Neuronal stem cell (in vitro differentiated cells): ENCODE data around the gene CHGA.

Experiments
- DNase-seq: peaks from one replicate; pipeline ENCODE4 v3.0.0-alpha.2; 2013; ENCODE audit warnings: low spot score
- H2AFZ ChIP-seq: one replicate; pipeline ENCODE4 v1.6.1; 2013; ENCODE audit warnings: mild to moderate bottlenecking, low read length, inconsistent platforms
- H2AK5ac ChIP-seq: 2 replicates; pipeline ENCODE4 v1.6.1; 2013; ENCODE audit warnings: low read depth, mild to moderate bottlenecking, inconsistent platforms, low read length, moderate library complexity, mixed read lengths
- H2BK120ac ChIP-seq: 2 replicates; pipeline ENCODE4 v1.6.1; 2013; ENCODE audit warnings: low read depth, mild to moderate bottlenecking, inconsistent platforms, low read length, moderate library complexity, mixed read lengths
- H2BK12ac ChIP-seq: one replicate; pipeline ENCODE4 v1.6.1; 2013; ENCODE audit warnings: low read length, inconsistent platforms
- H2BK15ac ChIP-seq: 2 replicates; pipeline ENCODE4 v1.6.1; 2013; ENCODE audit warnings: mild to moderate bottlenecking, low read length, inconsistent platforms, mixed read lengths
- H2BK5ac ChIP-seq: one replicate; pipeline ENCODE4 v1.6.1; 2013; ENCODE audit warnings: inconsistent platforms, mild to moderate bottlenecking, low read length, moderate library complexity
- H3K14ac ChIP-seq: one replicate; pipeline ENCODE4 v1.6.1; 2013; ENCODE audit warnings: low read length, inconsistent platforms
- H3K18ac ChIP-seq: 2 replicates; pipeline ENCODE4 v1.6.1; 2013; ENCODE audit warnings: low read length, inconsistent platforms
- H3K23ac ChIP-seq: 2 replicates; pipeline ENCODE4 v1.6.1; 2013; ENCODE audit warnings: low read depth, mild to moderate bottlenecking, mixed read lengths, low read length, inconsistent platforms; ENCODE audit not compliant: poor library complexity
- H3K27ac ChIP-seq: replicated peaks from 3 replicates; pipeline ENCODE4 v1.5.1; 2013; ENCODE audit warnings: low read length, inconsistent platforms
- H3K27me3 ChIP-seq, 3 experiments: 2 replicates each; pipeline ENCODE4 v1.6.1; 2013; ENCODE audit warnings: low read length in 3 of 3, mild to moderate bottlenecking in 2 of 3, inconsistent platforms in 1 of 3, low read depth in 1 of 3, mixed read lengths in 1 of 3, moderate library complexity in 1 of 3; ENCODE audit not compliant: control insufficient read depth in 3 of 3, insufficient read depth in 3 of 3
- H3K36me3 ChIP-seq, 2 donors: replicated peaks in 1 of 2; 2 replicates each; pipeline ENCODE4 v1.6.1; 2013; ENCODE audit warnings: low read length in 2 of 2; ENCODE audit not compliant: control insufficient read depth in 2 of 2, insufficient read depth in 2 of 2
- H3K4ac ChIP-seq: 2 replicates; pipeline ENCODE4 v1.6.1; 2013; ENCODE audit warnings: inconsistent platforms, mild to moderate bottlenecking, low read length, moderate library complexity
- H3K4me1 ChIP-seq, 2 donors: 1 replicate in 1 of 2; 2 replicates in 1 of 2; pipeline ENCODE4 v1.6.1; 2013; ENCODE audit warnings: low read length in 2 of 2, low read depth in 1 of 2; ENCODE audit not compliant: control insufficient read depth in 2 of 2, insufficient read depth in 1 of 2
- H3K4me2 ChIP-seq: one replicate; pipeline ENCODE4 v1.6.1; 2013; ENCODE audit warnings: mild to moderate bottlenecking, low read length, inconsistent platforms; ENCODE audit not compliant: insufficient read depth, poor library complexity, severe bottlenecking
- H3K4me3 ChIP-seq, 2 donors: 2 replicates each; pipeline ENCODE4 v1.5.1; 2013; ENCODE audit warnings: low read length in 2 of 2, mild to moderate bottlenecking in 2 of 2, inconsistent platforms in 1 of 2, moderate library complexity in 1 of 2
- H3K79me1 ChIP-seq: one replicate; pipeline ENCODE4 v1.6.1; 2013; ENCODE audit warnings: low read depth, mild to moderate bottlenecking, inconsistent platforms, low read length, moderate library complexity
- H3K9ac ChIP-seq: one replicate; pipeline ENCODE4 v1.6.1; 2013; ENCODE audit warnings: mild to moderate bottlenecking, low read depth, low read length, inconsistent platforms; ENCODE audit not compliant: poor library complexity
- H3K9me3 ChIP-seq, 2 donors: replicated peaks in 1 of 2; 2 replicates each; pipeline versions ENCODE3 to v1.6.1; 2013; ENCODE audit warnings: low read length in 2 of 2, mild to moderate bottlenecking in 2 of 2, inconsistent platforms in 1 of 2, low read depth in 1 of 2, mixed read lengths in 1 of 2, moderate library complexity in 1 of 2; ENCODE audit not compliant: control insufficient read depth in 2 of 2, insufficient read depth in 1 of 2
- H4K8ac ChIP-seq: one replicate; pipeline ENCODE4 v1.6.1; 2013; ENCODE audit warnings: low read depth, mild to moderate bottlenecking, inconsistent platforms, low read length, moderate library complexity
- H4K91ac ChIP-seq: one replicate; pipeline ENCODE4 v1.6.1; 2013; ENCODE audit warnings: low read length, low read depth, mild to moderate bottlenecking, inconsistent platforms; ENCODE audit not compliant: poor library complexity
- WGBS, 2 donors: extraction: QIAGEN DNeasy Blood & Tissue Kit; methylation state at CpG; one replicate each; pipeline ENCODE4 v1.1.7; 2013; ENCODE audit warnings: missing lambda C conversion rate in 2 of 2, mixed read lengths in 1 of 2; ENCODE audit not compliant: insufficient read length in 2 of 2, insufficient replicate concordance in 1 of 2; ENCODE audit errors: extremely low coverage in 2 of 2; 5-methylcytosine and 5-hydroxymethylcytosine counted together

Gene CHGA

GRCh38 chr14:92962031-92962830, 39.3 kb downstream of the CHGA start:
- Histone ChIP-seq H3K27me3 (peaks cover 0 to 4% (median 0%) of the 10 kb centered on the region in 3 experiments), H3K18ac (peak overlapping the region; percentile 61), H3K23ac (no peak overlapping the region), H3K4me1 (peaks cover 9 to 19% of the 10 kb centered on the region in 2 donors), H2AFZ (no peak overlapping the region), H3K79me1 (no peaks in the 10 kb centered on the region), H3K4me3 (no peak overlapping the region), H2BK120ac (no peak overlapping the region), H2AK5ac (no peak overlapping the region), H3K14ac (no peak overlapping the region), H3K9me3 (peaks cover 4 to 7% of the 10 kb centered on the region in 2 donors), H3K36me3 (peaks cover 8 to 12% of the 10 kb centered on the region in 2 donors), H3K27ac (no peak overlapping the region), H3K4me2 (no peak overlapping the region), H2BK12ac (no peak overlapping the region), H2BK15ac (no peak overlapping the region), H3K9ac (no peak overlapping the region), H4K91ac (no peak overlapping the region), H4K8ac (no peak overlapping the region), H2BK5ac (no peak overlapping the region), H3K4ac (no peak overlapping the region)
- no CpG with 5 or more reads among the region's 20 CpGs for WGBS, 2 donors
- DNase-seq: no peak

- no peak overlapping the region for H2BK120ac ChIP-seq
- WGBS, 2 donors: no CpG with 5 or more reads among the region's 11 CpGs
- no peak overlapping the region for H4K91ac ChIP-seq
- peaks cover 7 to 8% of the 10 kb centered on the region in 2 donors for H3K36me3 ChIP-seq
- H3K4ac ChIP-seq: no peak overlapping the region
- H3K9ac ChIP-seq: no peak overlapping the region
- no peak overlapping the region for H3K4me2 ChIP-seq
- peaks cover 4 to 7% of the 10 kb centered on the region in 2 donors for H3K9me3 ChIP-seq
- no peak overlapping the region for H2BK5ac ChIP-seq
- H4K8ac ChIP-seq: no peak overlapping the region
- H3K18ac ChIP-seq: peak overlapping the region; percentile 61
- H3K14ac ChIP-seq: no peak overlapping the region
- H3K23ac ChIP-seq: no peak overlapping the region
- DNase-seq: no peak
- H3K27ac ChIP-seq: no peak overlapping the region
- peaks cover 0 to 4% (median 0%) of the 10 kb centered on the region in 3 experiments for H3K27me3 ChIP-seq
- H3K4me3 ChIP-seq: no peak overlapping the region
- H2BK12ac ChIP-seq: no peak overlapping the region
- H2AFZ ChIP-seq: no peak overlapping the region
- H2BK15ac ChIP-seq: no peak overlapping the region
- H3K4me1 ChIP-seq: peaks cover 9 to 19% of the 10 kb centered on the region in 2 donors
- no peak overlapping the region for H2AK5ac ChIP-seq
- H3K79me1 ChIP-seq: no peaks in the 10 kb centered on the region
Measured at GRCh38 chr14:92962831-92963095, 39.8 kb downstream of the CHGA start.

- Histone ChIP-seq H4K8ac (no peak overlapping the region), H2AK5ac (no peak overlapping the region), H3K4ac (no peak overlapping the region), H3K4me2 (no peak overlapping the region), H4K91ac (no peak overlapping the region), H3K14ac (no peak overlapping the region), H3K27me3 (peaks cover 0 to 4% (median 0%) of the 10 kb centered on the region in 3 experiments), H3K4me1 (peaks cover 9 to 19% of the 10 kb centered on the region in 2 donors), H3K27ac (no peak overlapping the region), H3K9me3 (peaks cover 0 to 7% of the 10 kb centered on the region in 2 donors), H3K36me3 (peaks cover 0 to 2% of the 10 kb centered on the region in 2 donors), H3K4me3 (no peak overlapping the region), H3K23ac (no peak overlapping the region), H2BK12ac (no peak overlapping the region), H3K79me1 (no peaks in the 10 kb centered on the region), H2BK5ac (no peak overlapping the region), H2AFZ (no peak overlapping the region), H3K18ac (no peak overlapping the region), H3K9ac (no peak overlapping the region), H2BK15ac (no peak overlapping the region), H2BK120ac (no peak overlapping the region)
- DNase-seq: no peak
- no CpG with 5 or more reads among the region's 14 CpGs for WGBS, 2 donors
Measured at GRCh38 chr14:92963301-92964123, 40.6 kb downstream of the CHGA start.
